K562 (cell line): ENCODE results near the gene CRAMP1. TPM values are rescaled to one million over a fixed set of nuclear protein-coding genes. Genes with fewer than 3 reads are reported as not detected.
"Not testable (repeated sequence)": the region's sequence is repeated elsewhere in the genome, so short reads cannot be mapped to it uniquely, and the experiment has no call there.

Experiments
- ATAC-seq: fragments of 200-7000 bp; cut with Tn5 transposase; 3 replicates; pipeline ENCODE4 v1.9.1; 2020; ENCODE audit warnings: moderate library complexity
- BruUV-seq: library from RNA; stranded (reverse); fragments of 400-500 nt; replicated peaks from 2 replicates; lab custom pipeline; 2021; lab: Mats Ljungman, UMichigan
- CTCF ChIA-PET: fragments of 300-600 bp; formaldehyde crosslinking; extraction: SDS; loops from one replicate; lab custom pipeline; 2021; ENCODE audit warnings: low intra/inter-chr PET ratio; lab: Yijun Ruan, JAX
- POLR2A ChIA-PET: fragments of 300-600, 350-650 bp; sonication (Branson Sonifier 250); formaldehyde crosslinking; extraction: SDS; loops from one replicate; lab custom pipeline; 2021; ENCODE audit warnings: antibody characterized with exemption, inconsistent platforms; lab: Yijun Ruan, JAX
- DNase-seq, 4 experiments: peaks; one replicate each; pipeline versions ENCODE4 v3.0.0 to v3.0.0-alpha.2; 2011 to 2018; ENCODE audit warnings: low spot score in 3 of 4, mixed read lengths in 3 of 4; ENCODE audit errors: extremely low read depth in 1 of 4
- FAIRE-seq: peaks from 2 replicates; lab custom pipeline; 2011; peaks lifted over from hg19 to GRCh38; lab: Jason Lieb, UNC
- H2AFZ ChIP-seq: 2 replicates; pipeline ENCODE4 v1.6.0; 2011; ENCODE audit warnings: low read depth, low read length, control low read depth, inconsistent platforms
- H3K27ac ChIP-seq: fragments of 200-600 bp; 3 replicates; pipeline ENCODE4 v1.8.0; 2011; ENCODE audit warnings: low read depth, mild to moderate bottlenecking, control low read depth, inconsistent platforms, low read length, moderate library complexity, mixed read lengths; ENCODE audit errors: extremely low read depth
- H3K27me3 ChIP-seq, 2 experiments: fragments of 300-600 bp in 1 of 2; 2 replicates in 1 of 2; 3 replicates in 1 of 2; pipeline versions ENCODE4 v1.6.0 to v1.8.0; 2011; ENCODE audit warnings: inconsistent platforms in 2 of 2, low read length in 2 of 2, mild to moderate bottlenecking in 1 of 2, mixed read lengths in 1 of 2, moderate library complexity in 1 of 2; ENCODE audit not compliant: control insufficient read depth in 2 of 2, insufficient read depth in 2 of 2
- H3K36me3 ChIP-seq: fragments of 300-600 bp; 3 replicates; pipeline ENCODE4 v1.8.0; 2011; ENCODE audit warnings: mild to moderate bottlenecking, low read length, inconsistent platforms; ENCODE audit not compliant: control insufficient read depth, insufficient read depth
- H3K4me1 ChIP-seq, 2 experiments: fragments of 200-600 bp in 1 of 2; replicated peaks in 1 of 2; 2 replicates in 1 of 2; 3 replicates in 1 of 2; pipeline versions ENCODE4 v1.5.1 to v1.8.0; 2011; ENCODE audit warnings: inconsistent platforms in 2 of 2, low read length in 2 of 2, mild to moderate bottlenecking in 1 of 2, mixed read lengths in 1 of 2, moderate library complexity in 1 of 2; ENCODE audit not compliant: control insufficient read depth in 2 of 2, insufficient read depth in 2 of 2
- H3K4me2 ChIP-seq: 2 replicates; pipeline ENCODE4 v1.6.1; 2011; ENCODE audit warnings: low read length, control low read depth, inconsistent platforms, mixed read lengths; ENCODE audit not compliant: insufficient read depth
- H3K4me3 ChIP-seq: fragments of 200-600 bp; sonication (generic), shearing (Covaris generic); 2 replicates; pipeline ENCODE4 v1.5.1; 2016; ENCODE audit warnings: control low read depth, inconsistent platforms
- H3K79me2 ChIP-seq: fragments of 200-600 bp; 3 replicates; pipeline ENCODE4 v1.8.0; 2011; ENCODE audit warnings: low read length, inconsistent platforms; ENCODE audit not compliant: control insufficient read depth, insufficient read depth
- H3K9ac ChIP-seq, 2 experiments: 2 replicates each; pipeline versions ENCODE4 v1.6.0 to v1.6.1; 2011; ENCODE audit warnings: low read depth in 2 of 2, low read length in 2 of 2, control low read depth in 1 of 2, inconsistent platforms in 1 of 2, mild to moderate bottlenecking in 1 of 2, mixed read lengths in 1 of 2; ENCODE audit not compliant: insufficient read depth in 1 of 2
- H3K9me1 ChIP-seq: one replicate; pipeline ENCODE4 v1.6.0; 2011; ENCODE audit warnings: inconsistent platforms, mild to moderate bottlenecking, low read length, moderate library complexity; ENCODE audit not compliant: control insufficient read depth, insufficient read depth
- H3K9me3 ChIP-seq: replicated peaks from 2 replicates; pipeline ENCODE4 v1.5.1; 2011; ENCODE audit warnings: low read depth, low read length, inconsistent platforms; ENCODE audit not compliant: control insufficient read depth, insufficient read depth
- H4K20me1 ChIP-seq: replicated peaks from 2 replicates; pipeline ENCODE4 v1.6.1; 2011; ENCODE audit warnings: low read length, inconsistent platforms, mixed read lengths; ENCODE audit not compliant: control insufficient read depth, insufficient read depth
- BCOR ChIP-seq: fragments of 450-650 bp; IDR thresholded peaks from 2 replicates; pipeline ENCODE4 v1.6.1; 2016
- CEBPB ChIP-seq: fragments of 450-650 bp; IDR thresholded peaks from 2 replicates; pipeline ENCODE4 v1.6.1; 2016; ENCODE audit warnings: missing genetic modification characterization, missing compliant biosample characterization
- CTCFL ChIP-seq: IDR thresholded peaks from 2 replicates; pipeline ENCODE4 v1.6.1; 2011; ENCODE audit warnings: borderline replicate concordance, low read depth, mild to moderate bottlenecking, moderate library complexity, low read length; ENCODE audit not compliant: insufficient read depth, poor library complexity, severe bottlenecking
- ETV5 ChIP-seq: sonication (generic); formaldehyde crosslinking; IDR thresholded peaks from 2 replicates; pipeline ENCODE4 v1.4.0; 2020; ENCODE audit warnings: low read depth, mild to moderate bottlenecking, missing genetic modification reagents
- RB1 ChIP-seq: fragments of 450-650 bp; IDR thresholded peaks from 2 replicates; pipeline ENCODE4 v1.6.1; 2017; ENCODE audit warnings: low read depth, mild to moderate bottlenecking
- WGBS: fragments of 100-300 bp; shearing (Covaris generic); methylation state at CpG from one replicate; pipeline ENCODE4 v1.1.6; 2016; ENCODE audit warnings: low coverage, mixed read lengths; ENCODE audit not compliant: insufficient coverage; ENCODE audit errors: missing lambda C conversion rate; 5-methylcytosine and 5-hydroxymethylcytosine counted together
- in situ Hi-C: fragments of 300-500 bp; cut with MboI; formaldehyde crosslinking; loops from 4 replicates; pipeline ENCODE4 v1.15.0; 2018; ENCODE audit warnings: inconsistent platforms, mixed read lengths
- intact Hi-C: fragments of 100-400 bp; cut with micrococcal nuclease; formaldehyde crosslinking; loops from 2 replicates; pipeline ENCODE4 v1.14.2; 2022
- polyA plus RNA-seq, 8 experiments: library from polyadenylated mRNA; depleted of rRNA in 4 of 8; stranded (reverse) in 5 of 8; unstranded in 3 of 8; fragments of >200 nt; fragmentation: Nextera tagmentation in 2 of 8; fragmentation: Illumina TruSeq in 1 of 8; extraction: Ambion mirVana in 2 of 8; extraction: Trizol in 1 of 8; gene quantifications; 2 replicates each; pipeline versions ENCODE4 v1.2.1 to v1.2.3, GENCODE V29; 2011 to 2014; ENCODE audit warnings: inconsistent platforms in 1 of 8, missing spikeins in 1 of 8
- total RNA-seq, 7 experiments: library from RNA; depleted of rRNA in 6 of 7; stranded (reverse); fragments of >200 nt in 6 of 7; fragmentation: Illumina TruSeq in 2 of 7; extraction: Trizol in 2 of 7; gene quantifications; 2 replicates each; pipeline versions ENCODE4 v1.2.1 to v1.2.3, GENCODE V29; 2011 to 2021; ENCODE audit warnings: low replicate concordance in 1 of 7
- TF ChIP-seq, protein P1 (sequence below): fragments of 250-450 bp; sonication (Bioruptor Pico); IDR thresholded peaks from 2 replicates; pipeline ENCODE4 v1.5.0; 2021; ENCODE audit warnings: mild to moderate bottlenecking, borderline replicate concordance

The CRAMP1 gene
- total and polyA plus RNA-seq, 9 of the 15 experiments (the other 6 are each of a cell fraction or from before 2014, with no cell fraction given), result 0.52 to 20.8 (median 7.5) TPM

DNA sequence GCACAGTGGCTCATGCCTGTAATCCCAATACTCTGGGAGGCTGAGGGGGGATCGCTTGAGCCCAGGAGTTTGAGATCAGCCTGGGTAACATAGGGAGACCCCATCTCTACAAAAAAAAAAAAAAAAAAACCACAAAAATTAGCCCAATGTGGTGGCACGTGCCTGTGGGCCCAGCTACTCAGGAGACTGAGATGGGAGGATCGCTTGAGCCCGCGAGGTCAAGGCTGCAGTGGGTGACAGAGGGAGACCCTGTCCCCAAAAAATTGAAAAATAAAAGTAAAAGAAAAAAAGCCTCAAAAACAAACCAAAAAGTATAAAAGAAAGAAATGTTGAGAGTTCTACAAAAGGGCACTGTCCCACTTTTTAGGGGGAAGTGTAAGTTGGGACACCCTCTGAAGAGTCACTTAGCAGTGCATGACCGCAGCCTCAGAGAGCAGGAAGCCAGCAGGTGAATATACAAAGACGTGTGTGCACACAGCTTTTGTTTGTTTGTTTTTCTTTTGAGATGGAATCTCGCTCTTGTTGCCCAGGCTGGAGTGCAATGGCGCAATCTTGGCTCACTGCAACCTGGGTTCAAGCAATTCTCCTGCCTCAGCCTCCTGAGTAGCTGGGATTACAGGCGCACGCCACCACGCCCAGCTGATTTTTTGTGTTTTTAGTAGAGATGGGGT lies 107.5 kb downstream of the CRAMP1 start:
- BruUV-seq, intact Hi-C loops, H3K4me2 ChIP-seq, H3K4me3 ChIP-seq, CTCF ChIA-PET, H3K27ac ChIP-seq, H3K9ac ChIP-seq, H4K20me1 ChIP-seq, H2AFZ ChIP-seq, FAIRE-seq, DNase-seq, H3K9me3 ChIP-seq, in situ Hi-C loops, H3K27me3 ChIP-seq, ATAC-seq, H3K9me1 ChIP-seq: not testable (repeated sequence)
- WGBS, result 81% methylated on average over 11 of the region's 12 CpGs
- peaks cover 34% of the 10 kb centered on the region for H3K79me2 ChIP-seq
- TF ChIP-seq CEBPB (tag), result peak; percentile 40; the same call in 1 of the 2 replicates
- peaks cover 9 to 20% of the 10 kb centered on the region in 2 experiments; a peak in 3 of 5 replicates for H3K4me1 ChIP-seq
- POLR2A ChIA-PET, result interaction anchor here (0.7 to 1.4 kb wide), 3 partner anchors 10 to 14 kb away, joined by 3 to 5 read pairs (median 4); partner anchors contain the start of gene MAPK8IP3
- H3K36me3 ChIP-seq, result peaks cover 11% of the 10 kb centered on the region; the same call in 2 of the 3 replicates

- H3K79me2 ChIP-seq, result peaks cover 26% of the 10 kb centered on the region
- no peak overlapping the region for H2AFZ ChIP-seq
- DNase-seq, result no peak
- intact Hi-C loops (no loop called here), in situ Hi-C loops (no loop called here)
- no peaks in the 10 kb centered on the region; the same call in 1 of the 2 replicates for H4K20me1 ChIP-seq
- H3K9ac ChIP-seq, result no peak overlapping the region
- H3K9me1 ChIP-seq, result no peaks in the 10 kb centered on the region
- peaks cover 13% of the 10 kb centered on the region; the same call in 2 of the 3 replicates for H3K36me3 ChIP-seq
- no peak overlapping the region for H3K4me2 ChIP-seq
- no peak for FAIRE-seq
- no peaks in the 10 kb centered on the region for H3K9me3 ChIP-seq
- BruUV-seq, result no TSS peak
- WGBS, result 84% methylated on average over 9 of the region's 9 CpGs
- no peak overlapping the region for H3K4me3 ChIP-seq
- ChIA-PET POLR2A (interaction anchor here (0.8 to 1.0 kb wide), 2 partner anchors 23 to 278 kb away, joined by 3 read pairs; no protein-coding TSS in a partner anchor), CTCF (no interaction called here)
- H3K4me1 ChIP-seq, result peaks cover 9 to 20% of the 10 kb centered on the region in 2 experiments; a peak in 3 of 5 replicates
- no peaks in the 10 kb centered on the region for H3K27me3 ChIP-seq
- H3K27ac ChIP-seq, result no peak overlapping the region
- no peak for ATAC-seq
- TF ChIP-seq, protein P1, sequence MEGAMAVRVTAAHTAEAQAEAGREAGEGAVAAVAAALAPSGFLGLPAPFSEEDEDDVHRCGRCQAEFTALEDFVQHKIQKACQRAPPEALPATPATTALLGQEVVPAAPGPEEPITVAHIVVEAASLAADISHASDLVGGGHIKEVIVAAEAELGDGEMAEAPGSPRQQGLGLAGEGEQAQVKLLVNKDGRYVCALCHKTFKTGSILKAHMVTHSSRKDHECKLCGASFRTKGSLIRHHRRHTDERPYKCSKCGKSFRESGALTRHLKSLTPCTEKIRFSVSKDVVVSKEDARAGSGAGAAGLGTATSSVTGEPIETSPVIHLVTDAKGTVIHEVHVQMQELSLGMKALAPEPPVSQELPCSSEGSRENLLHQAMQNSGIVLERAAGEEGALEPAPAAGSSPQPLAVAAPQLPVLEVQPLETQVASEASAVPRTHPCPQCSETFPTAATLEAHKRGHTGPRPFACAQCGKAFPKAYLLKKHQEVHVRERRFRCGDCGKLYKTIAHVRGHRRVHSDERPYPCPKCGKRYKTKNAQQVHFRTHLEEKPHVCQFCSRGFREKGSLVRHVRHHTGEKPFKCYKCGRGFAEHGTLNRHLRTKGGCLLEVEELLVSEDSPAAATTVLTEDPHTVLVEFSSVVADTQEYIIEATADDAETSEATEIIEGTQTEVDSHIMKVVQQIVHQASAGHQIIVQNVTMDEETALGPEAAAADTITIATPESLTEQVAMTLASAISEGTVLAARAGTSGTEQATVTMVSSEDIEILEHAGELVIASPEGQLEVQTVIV (CRISPR knock-in tag), result no peak
- TF ChIP-seq CTCFL (no peak), RB1 (no peak), BCOR (0 out of 2 replicates have a peak, but pooled peaks have one; percentile 3), ETV5 (CRISPR knock-in tag) (no peak)
These were observed 109.2 kb downstream of the CRAMP1 start for GRCh38 chr16:1721372-1721771.
